Right ventricle myocardium superior (tissue), 1 donor: Measurements from ENCODE around the gene CEACAM3. TPM values are rescaled to one million over a fixed set of nuclear protein-coding genes. Genes with fewer than 3 reads are reported as not detected.
A peak's percentile ranks its signal among the peaks of the same experiment; 100 is the strongest.

Source experiments
- ATAC-seq: fragments of 200-7000 bp; cut with Tn5 transposase; one replicate; pipeline ENCODE4 v1.9.1; 2020; ENCODE audit warnings: mild to moderate bottlenecking; ENCODE audit not compliant: poor library complexity
- DNase-seq: peaks from one replicate; pipeline ENCODE4 v3.0.0-alpha.2; 2020
- intact Hi-C: fragments of 100-400 bp; cut with DNase I; formaldehyde crosslinking; loops from one replicate; pipeline ENCODE4 v1.11.2; 2022
- total RNA-seq: library from RNA; stranded (reverse); fragmentation: NEBNext Ultra II Directional; extraction: Animal tissue kit (Norgen Biotek cat#: 25700); gene quantifications from one replicate; pipeline ENCODE4 v1.2.1, GENCODE V29; 2021
- donor health status: DM: no; HTN: yes; CAD: no; lungs with severe emphysema.

The CEACAM3 gene
- total RNA-seq, 1 donor from 2014 or later, result not detected

DNA sequence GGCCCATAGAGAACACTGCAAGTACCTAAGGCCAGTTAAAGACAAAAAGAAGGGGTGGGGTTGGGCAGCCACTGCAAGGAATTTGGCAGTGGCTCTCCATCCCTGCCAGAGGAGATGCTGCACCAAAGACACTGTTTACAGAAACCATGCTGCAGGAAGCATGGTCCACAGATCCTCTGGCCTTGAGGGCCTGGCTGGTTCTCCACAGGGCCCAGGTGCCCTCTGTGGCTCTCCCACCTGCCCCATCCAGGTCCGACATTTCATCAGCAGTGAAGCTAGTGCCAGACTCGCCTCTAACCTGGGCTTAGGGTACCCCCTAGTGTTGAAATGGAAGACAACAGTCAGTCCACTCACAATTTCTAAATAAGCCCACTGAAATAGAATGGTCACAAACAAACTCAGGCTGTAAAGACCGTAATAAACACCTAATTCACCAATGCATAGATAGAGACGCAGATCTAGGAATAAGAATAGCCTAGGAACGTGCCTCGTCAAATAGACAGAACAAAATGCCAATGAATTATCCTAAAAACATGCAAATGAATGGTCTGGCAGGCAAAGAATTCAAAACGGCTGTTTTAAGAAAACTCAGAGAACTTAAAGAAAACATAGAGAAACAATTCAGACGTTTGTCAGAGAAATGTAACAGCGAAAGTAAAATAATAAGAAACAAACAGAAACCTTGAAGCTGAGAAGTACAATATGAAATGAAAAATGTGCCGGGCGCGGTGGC, 24.8 kb downstream of the CEACAM3 start:
- intact Hi-C loops, result no loop called here
- DNase-seq, result peak; percentile 26
- peak; percentile 43 for ATAC-seq

- DNase-seq (no peak), ATAC-seq (no peak)
- intact Hi-C loops, result no loop called here
Measured at GRCh38 chr19:41837981-41838708, 41.8 kb downstream of the CEACAM3 start.

DNA sequence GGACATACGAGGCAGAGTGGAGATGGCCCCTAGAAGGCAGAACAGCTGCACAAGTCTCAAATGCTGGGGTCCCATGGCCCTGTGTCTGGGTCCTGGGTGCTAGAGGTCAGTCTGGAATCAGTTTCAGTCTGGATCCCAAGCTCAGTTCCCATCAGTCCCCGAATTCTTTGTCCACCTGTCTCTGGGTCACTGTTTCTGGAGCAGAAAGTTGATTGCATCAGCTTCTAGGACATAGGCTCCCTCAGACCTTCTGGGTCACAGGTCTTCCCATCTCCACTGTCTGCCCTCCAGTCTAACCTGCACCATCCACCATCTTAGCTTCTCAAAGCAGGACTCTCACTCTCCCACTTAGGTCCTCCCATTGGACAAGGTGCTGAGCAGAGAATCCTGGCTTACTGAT, 42.8 kb downstream of the CEACAM3 start:
- ATAC-seq (no peak), DNase-seq (no peak)
- intact Hi-C loops, result no loop called here

- ATAC-seq, result no peak
- intact Hi-C loops, result no loop called here
- no peak for DNase-seq
Measured at GRCh38 chr19:41843371-41843770, 47.0 kb downstream of the CEACAM3 start.

- intact Hi-C loops, result no loop called here
- no peak for ATAC-seq
- DNase-seq, result no peak
Measured at GRCh38 chr19:41844601-41845000, 48.2 kb downstream of the CEACAM3 start, which contains the start of gene LYPD4. TSS of gene LYPD4 (minus strand) at chr19:41844683. CDS start at chr19:41839285, 5,398 bp downstream.

DNA sequence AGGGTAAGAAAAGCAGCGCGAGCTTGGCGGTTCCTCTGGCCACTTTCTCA, 48.4 kb downstream of the CEACAM3 start, which contains the start of gene DMRTC2:
TSS of gene DMRTC2 (plus strand) at position 42 of the 50 bp plus-strand sequence. CDS start 2,387 bp downstream, outside the sequence.
- ATAC-seq, result no peak
- intact Hi-C loops, result no loop called here
- DNase-seq, result no peak

GRCh38 chr19:41845051-41845590, 48.7 kb downstream of the CEACAM3 start:
- ATAC-seq (no peak), DNase-seq (no peak)
- intact Hi-C loops, result no loop called here

GRCh38 chr19:41847351-41848105, 51.1 kb downstream of the CEACAM3 start:
- DNase-seq, result no peak
- intact Hi-C loops, result no loop called here
- ATAC-seq, result no peak

GRCh38 chr19:41848666-41849065, 52.3 kb downstream of the CEACAM3 start:
- ATAC-seq, result no peak
- intact Hi-C loops, result no loop called here
- DNase-seq, result no peak

- intact Hi-C loops, result no loop called here
- DNase-seq (no peak), ATAC-seq (no peak)
Measured at GRCh38 chr19:41849067-41849466, 52.7 kb downstream of the CEACAM3 start.

DNA sequence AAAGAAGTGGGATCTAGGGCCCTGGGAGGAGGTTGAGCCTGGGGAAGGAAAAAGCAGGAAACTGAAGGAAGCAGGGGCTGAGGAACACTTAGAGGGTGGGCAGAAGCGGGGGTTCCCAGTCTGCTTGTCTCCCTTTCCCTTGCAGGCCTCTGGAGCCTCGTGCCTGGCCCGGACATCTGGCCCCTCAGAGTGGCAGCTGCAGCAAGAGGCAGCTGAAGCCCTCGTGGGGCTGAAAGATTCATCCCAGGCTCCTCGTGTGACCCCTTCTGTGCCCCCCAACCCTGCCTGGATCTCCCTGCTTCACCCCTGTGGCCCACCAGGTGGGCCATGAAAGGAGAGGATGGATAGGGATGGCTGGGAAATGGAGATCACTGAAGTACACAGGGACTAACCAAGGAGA, 54.0 kb downstream of the CEACAM3 start:
- ATAC-seq (no peak), DNase-seq (peak; percentile 6)
- intact Hi-C loops, result no loop called here

DNA sequence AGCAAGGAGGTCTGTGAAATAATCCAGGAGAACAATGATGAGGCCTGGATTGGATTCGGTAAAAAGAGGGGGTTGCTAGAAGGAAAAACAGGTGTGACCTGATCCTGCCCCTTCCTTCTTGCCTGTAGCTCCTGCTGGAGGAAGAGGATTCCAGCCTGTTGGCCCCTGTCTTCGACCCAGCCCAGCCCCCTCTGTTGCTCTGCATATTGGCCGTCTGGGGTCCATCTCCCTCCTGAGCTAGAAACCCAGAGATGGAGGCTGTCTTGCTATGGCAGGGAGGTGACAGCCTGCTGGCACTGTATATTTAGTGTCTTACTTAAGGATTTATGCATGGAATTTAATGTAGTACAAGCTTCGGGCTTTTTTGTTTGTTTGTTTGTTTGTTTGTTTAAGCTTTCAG, 55.1 kb downstream of the CEACAM3 start:
- no peak for ATAC-seq
- no peak for DNase-seq
- intact Hi-C loops, result no loop called here

DNA sequence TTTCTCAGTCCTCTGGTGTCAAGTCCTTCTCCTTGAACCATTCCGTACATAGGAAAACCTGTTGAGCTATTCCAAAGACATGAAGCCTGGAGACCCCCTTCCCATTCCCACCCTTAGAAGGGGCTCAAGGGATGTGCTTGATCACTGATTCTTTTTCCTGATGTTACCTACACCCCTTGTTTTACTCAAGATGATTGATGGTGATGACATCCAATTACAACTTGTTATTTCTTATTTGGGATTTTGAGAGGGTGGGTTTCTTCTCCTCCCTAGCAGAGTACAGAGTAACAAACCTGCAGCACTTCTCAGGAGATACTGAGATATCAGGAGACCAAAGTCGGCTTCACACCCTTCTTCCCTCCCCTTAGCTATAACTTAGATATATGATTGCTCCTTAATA, 57.0 kb downstream of the CEACAM3 start:
- intact Hi-C loops, result no loop called here
- DNase-seq (no peak), ATAC-seq (no peak)

DNA sequence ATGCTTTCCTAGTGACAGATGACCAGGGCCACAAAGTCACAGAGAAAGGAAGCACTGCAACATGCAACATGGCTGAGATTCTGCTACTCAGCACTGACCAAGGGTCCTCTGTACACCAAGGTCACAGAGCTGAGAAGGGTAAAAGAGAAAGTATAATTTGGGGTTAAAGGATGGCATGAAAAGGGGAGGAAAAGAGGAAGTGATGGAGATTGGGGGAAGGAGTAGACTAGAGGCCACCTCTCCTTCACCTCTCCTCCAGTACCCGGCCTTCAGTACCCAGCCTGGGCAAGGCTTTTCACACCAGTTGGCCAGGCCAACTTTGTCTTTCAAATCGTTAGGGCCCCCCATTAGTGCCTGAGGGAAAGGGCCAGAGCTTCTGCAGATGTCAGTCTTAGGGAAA, 57.4 kb downstream of the CEACAM3 start:
- DNase-seq (no peak), ATAC-seq (no peak)
- intact Hi-C loops, result no loop called here

- intact Hi-C loops, result no loop called here
- no peak for DNase-seq
- no peak for ATAC-seq
Measured at GRCh38 chr19:41859213-41859617, 62.8 kb downstream of the CEACAM3 start.

- ATAC-seq, result peak; percentile 97
- intact Hi-C loops, result no loop called here
- peak; percentile 99 for DNase-seq
Measured at GRCh38 chr19:41859618-41860418, 63.4 kb downstream of the CEACAM3 start, which contains the start of gene RPS19. TSS of gene RPS19 (plus strand) at chr19:41860255. CDS start at chr19:41860775, 520 bp downstream.

DNA sequence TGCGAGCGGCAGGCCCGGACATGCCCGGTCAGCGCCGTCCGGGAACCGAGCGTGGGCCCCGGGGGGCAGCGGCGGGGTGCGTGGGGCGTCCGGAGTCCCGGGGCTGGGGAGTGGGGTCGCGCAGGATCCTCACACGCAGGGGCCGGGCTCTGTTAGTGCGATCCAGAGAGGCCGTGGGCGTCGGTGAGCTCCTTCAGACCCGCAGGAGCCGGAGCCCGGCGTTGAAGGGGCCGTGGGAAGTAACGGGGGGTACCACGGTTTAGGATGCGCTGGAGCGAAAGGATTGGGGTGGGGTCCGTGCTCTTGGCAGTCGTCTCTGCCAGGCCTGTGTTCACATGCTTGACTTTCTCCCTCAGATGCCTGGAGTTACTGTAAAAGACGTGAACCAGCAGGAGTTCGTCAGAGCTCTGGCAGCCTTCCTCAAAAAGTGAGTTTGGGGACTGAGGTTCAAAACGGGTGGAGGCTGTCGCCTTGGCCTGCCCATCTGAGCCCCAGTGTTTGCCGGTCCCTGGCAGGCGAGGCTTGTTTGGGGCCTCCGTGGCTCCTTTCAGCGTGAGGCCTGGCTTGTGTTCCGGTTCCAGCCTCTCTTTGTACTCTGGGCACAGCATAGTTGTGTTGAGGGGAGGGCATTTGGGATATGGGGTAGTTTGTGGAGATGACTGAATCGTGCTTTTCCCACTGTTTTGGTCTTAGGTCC, 64.2 kb downstream of the CEACAM3 start:
- DNase-seq, result peak; percentile 65
- no peak for ATAC-seq
- intact Hi-C loops, result no loop called here
